Fibroblast of skin of abdomen (primary cell): Measurements from ENCODE around the gene GFI1B.

Experiments used
- DNase-seq: peaks from one replicate; pipeline ENCODE4 v3.0.0-alpha.2; 2013

GFI1B gene

GRCh38 chr9:133014696-133015095, 36.2 kb downstream of the GFI1B start:
- DNase-seq: no peak

- no peak for DNase-seq
Measured at GRCh38 chr9:133023117-133023890, 44.8 kb downstream of the GFI1B start.

- DNase-seq: no peak
Measured at GRCh38 chr9:133026426-133026825, 47.9 kb downstream of the GFI1B start.

DNA sequence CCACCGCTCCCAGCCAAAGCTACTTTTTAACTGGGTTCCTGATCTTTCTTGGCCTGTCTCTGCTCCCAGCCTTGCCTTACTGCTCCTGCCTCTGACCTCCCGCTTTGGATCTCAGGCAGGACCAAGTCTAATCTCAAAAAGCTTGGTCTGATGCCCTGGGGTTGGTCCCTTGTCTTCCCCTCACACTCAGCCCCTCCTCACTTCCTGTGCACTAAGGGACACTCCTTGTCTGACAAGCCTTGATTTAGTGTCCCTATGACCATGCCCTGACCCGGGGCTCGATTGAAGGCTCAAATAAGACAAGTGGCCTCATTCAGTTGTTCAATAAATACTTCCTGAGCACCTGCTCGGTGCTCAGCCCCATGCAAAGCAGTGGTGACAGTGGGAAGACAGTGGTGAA, 48.6 kb downstream of the GFI1B start:
- DNase-seq: no peak

DNA sequence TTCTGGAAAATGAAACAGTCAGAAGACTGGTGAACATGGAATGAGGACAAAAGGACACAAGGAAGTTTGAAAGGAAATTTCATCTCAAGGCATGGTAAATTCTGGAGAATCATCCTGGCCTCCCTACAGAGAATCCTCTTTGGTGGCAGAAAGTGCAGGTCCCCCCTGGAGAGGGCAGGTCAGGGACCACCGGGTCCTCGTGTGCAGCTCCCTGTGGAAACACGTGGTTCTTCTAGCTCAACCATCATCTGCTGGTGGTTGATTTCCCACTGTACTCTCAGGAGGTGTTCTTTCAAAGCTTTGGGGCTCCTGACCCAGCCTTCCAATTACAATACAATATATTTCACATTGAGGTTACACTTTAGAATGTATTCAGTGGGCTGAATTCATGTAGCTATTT, 49.7 kb downstream of the GFI1B start:
- DNase-seq: no peak

GRCh38 chr9:133029994-133030316, 51.5 kb downstream of the GFI1B start:
- DNase-seq: no peak

DNA sequence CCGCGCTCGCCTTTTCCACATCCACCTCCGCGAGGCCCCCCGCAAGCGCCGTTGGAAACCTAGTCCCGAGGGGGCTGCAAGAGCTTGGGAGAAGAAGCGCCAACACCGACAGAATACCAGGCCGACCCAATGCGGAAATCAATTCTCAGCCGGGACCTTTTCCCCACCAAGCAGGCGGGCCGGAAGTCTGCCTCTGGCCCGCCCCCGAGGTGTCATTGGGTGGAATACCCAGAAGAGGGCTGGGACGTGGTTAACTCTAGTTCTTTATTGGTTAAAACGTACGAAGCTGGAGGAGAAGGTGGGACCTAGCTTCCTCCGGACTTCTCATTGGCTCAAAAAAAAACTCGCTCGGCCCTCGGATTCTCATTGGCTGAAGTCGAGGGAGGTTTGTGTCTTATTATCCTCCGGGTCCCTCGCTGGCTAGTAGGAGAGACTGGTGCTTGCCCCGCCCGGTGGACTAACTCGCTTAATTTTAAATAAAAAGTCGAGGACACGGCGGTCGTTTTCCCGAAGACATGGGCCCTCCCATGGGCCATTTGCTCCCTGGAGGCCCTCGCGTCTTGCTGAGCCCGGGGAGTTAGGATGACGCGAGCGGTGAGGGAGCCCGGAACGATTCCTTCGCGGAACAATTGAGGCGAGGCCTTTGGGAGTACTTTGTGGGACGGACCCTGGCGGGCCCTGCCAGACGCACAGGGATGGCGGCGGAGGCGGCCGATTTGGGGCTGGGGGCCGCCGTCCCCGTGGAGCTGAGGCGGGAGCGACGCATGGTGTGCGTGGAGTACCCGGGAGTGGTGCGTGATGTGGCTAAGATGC, 52.0 kb downstream of the GFI1B start, which contains the start of gene GTF3C5:
Gene GTF3C5, plus strand, starts transcription at position 681 of the 813 bp plus-strand sequence. Its CDS starts 15 bp downstream, at position 696.
- peak; percentile 99 for DNase-seq

GRCh38 chr9:133031130-133031422, 52.6 kb downstream of the GFI1B start:
- no peak for DNase-seq

DNA sequence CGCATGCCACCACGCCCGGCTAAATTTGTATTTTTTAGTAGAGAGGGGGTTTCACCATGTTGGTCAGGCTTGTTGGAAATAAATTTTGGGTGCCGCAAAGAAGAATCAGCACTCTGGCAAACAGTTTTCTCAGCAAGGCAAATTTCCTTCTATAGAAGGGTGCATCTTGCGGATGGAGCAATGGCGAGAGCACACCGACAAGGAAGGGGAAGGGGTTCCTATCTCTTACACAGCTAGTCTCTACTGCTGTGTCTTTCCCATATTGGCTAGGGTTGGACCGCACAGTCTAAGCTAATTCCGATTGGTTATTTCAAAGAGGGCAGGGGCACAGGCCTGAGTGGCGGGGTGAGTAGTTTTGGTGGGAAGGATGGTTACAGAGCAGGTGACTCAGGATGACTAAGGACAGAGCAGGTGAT, 53.0 kb downstream of the GFI1B start:
- DNase-seq: no peak

- no peak for DNase-seq
Measured at GRCh38 chr9:133032171-133032570, 53.7 kb downstream of the GFI1B start.

DNA sequence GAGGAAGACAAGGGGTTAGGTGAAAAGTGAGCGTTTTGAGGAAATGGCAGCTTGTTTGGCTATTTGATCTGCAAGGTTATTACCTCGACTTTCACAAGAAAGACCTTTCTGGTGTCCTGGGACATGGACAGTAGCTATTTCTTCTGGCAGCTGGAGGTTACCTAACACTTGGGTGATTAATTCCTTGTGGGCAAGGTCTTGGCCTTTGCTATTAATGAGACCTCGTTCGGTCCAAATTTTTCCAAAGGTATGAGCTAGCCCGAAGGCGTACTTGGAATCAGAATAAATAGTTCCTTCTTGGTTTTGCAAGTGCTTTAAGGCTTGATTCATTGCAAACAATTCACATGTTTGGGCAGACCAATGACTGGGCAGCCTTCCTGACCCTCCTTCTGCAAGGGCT, 57.2 kb downstream of the GFI1B start:
- DNase-seq: no peak

GRCh38 chr9:133037775-133038515, 59.5 kb downstream of the GFI1B start:
- no peak for DNase-seq

- DNase-seq: peak; percentile 48
Measured at GRCh38 chr9:133040892-133041479, 62.5 kb downstream of the GFI1B start.
